Fibroblast of lung (primary cell): ENCODE data around the gene RXRA. TPM values are rescaled to one million over a fixed set of nuclear protein-coding genes. Genes with fewer than 3 reads are reported as not detected.

Experiments used
- DNase-seq, 2 donors: peaks; one replicate each; pipeline versions ENCODE4 v3.0.0 to v3.0.0-alpha.2; 2010; ENCODE audit warnings: low read depth in 2 of 2
- H2AFZ ChIP-seq: 2 replicates; pipeline ENCODE4 v1.5.1; 2012; ENCODE audit warnings: low read length, control low read depth, inconsistent platforms
- H3K27ac ChIP-seq: 2 replicates; pipeline ENCODE4 v1.5.1; 2011; ENCODE audit warnings: low read length, control low read depth; ENCODE audit not compliant: insufficient read depth
- H3K27me3 ChIP-seq: 2 replicates; pipeline ENCODE4 v1.5.1; 2011; ENCODE audit warnings: mild to moderate bottlenecking, low read length; ENCODE audit not compliant: control insufficient read depth, insufficient read depth
- H3K36me3 ChIP-seq: 2 replicates; pipeline ENCODE4 v1.5.1; 2011; ENCODE audit warnings: low read length; ENCODE audit not compliant: control insufficient read depth, insufficient read depth
- H3K4me1 ChIP-seq: 2 replicates; pipeline ENCODE4 v1.5.1; 2011; ENCODE audit warnings: low read length; ENCODE audit not compliant: control insufficient read depth, insufficient read depth; ENCODE audit errors: extremely low read depth
- H3K4me2 ChIP-seq: 2 replicates; pipeline ENCODE4 v1.5.1; 2011; ENCODE audit warnings: low read length, control low read depth; ENCODE audit not compliant: insufficient read depth; ENCODE audit errors: extremely low read depth
- H3K4me3 ChIP-seq, 4 experiments: fragments of 200-600 bp in 1 of 4; sonication (generic) in 1 of 4; replicated peaks in 1 of 4; 2 replicates each; pipeline ENCODE4 v1.5.1; 2011 to 2016; ENCODE audit warnings: low read length in 4 of 4, low read depth in 3 of 4, mild to moderate bottlenecking in 3 of 4, control low read depth in 2 of 4, inconsistent platforms in 1 of 4, mixed read lengths in 1 of 4; ENCODE audit not compliant: insufficient read depth in 1 of 4; ENCODE audit errors: control extremely low read depth in 1 of 4
- H3K79me2 ChIP-seq: 2 replicates; pipeline ENCODE4 v1.5.1; 2012; ENCODE audit warnings: mild to moderate bottlenecking, low read length, inconsistent platforms; ENCODE audit not compliant: control insufficient read depth, insufficient read depth
- H3K9ac ChIP-seq: 2 replicates; pipeline ENCODE4 v1.5.1; 2011; ENCODE audit warnings: mild to moderate bottlenecking, low read length, control low read depth; ENCODE audit not compliant: insufficient read depth
- H3K9me3 ChIP-seq: 2 replicates; pipeline ENCODE4 v1.5.1; 2012; ENCODE audit warnings: low read depth, low read length; ENCODE audit not compliant: control insufficient read depth, insufficient read depth
- H4K20me1 ChIP-seq: 2 replicates; pipeline ENCODE4 v1.5.1; 2011; ENCODE audit warnings: low read length; ENCODE audit not compliant: control insufficient read depth, insufficient read depth; ENCODE audit errors: extremely low read depth
- CTCF ChIP-seq, 2 donors: IDR thresholded peaks in 1 of 2; conservative IDR thresholded peaks in 1 of 2; 1 replicate in 1 of 2; 2 replicates in 1 of 2; pipeline ENCODE4 v1.5.1; 2011 to 2012; ENCODE audit warnings: low read length in 2 of 2, control low read depth in 1 of 2, inconsistent platforms in 1 of 2, low read depth in 1 of 2, mild to moderate bottlenecking in 1 of 2
- EZH2 ChIP-seq: IDR thresholded peaks from 2 replicates; pipeline ENCODE4 v1.5.1; 2012; ENCODE audit warnings: low read length, control low read depth, mild to moderate bottlenecking; ENCODE audit errors: missing control alignments
- polyA plus RNA-seq, 2 donors: library from polyadenylated mRNA; depleted of rRNA in 1 of 2; stranded (reverse) in 1 of 2; unstranded in 1 of 2; fragments of >200 nt; gene quantifications; 2 replicates each; pipeline ENCODE4 v1.2.1, GENCODE V29; 2011 to 2012; ENCODE audit warnings: missing spikeins in 1 of 2
- total RNA-seq: library from RNA; depleted of rRNA; stranded (reverse); fragments of >200 nt; gene quantifications from 2 replicates; pipeline ENCODE4 v1.2.1, GENCODE V29; 2014

RXRA gene
- total and polyA plus RNA-seq, 2 donors (not counting 1 experiment from before 2014, with no cell fraction given) = 13.3 to 14.9 TPM

- DNase-seq = no peak
- Histone ChIP-seq H3K4me2 (no peak overlapping the region), H3K9ac (no peak overlapping the region), H3K27ac (no peak overlapping the region), H3K79me2 (peaks cover 14% of the 10 kb centered on the region), H3K36me3 (no peaks in the 10 kb centered on the region), H4K20me1 (no peaks in the 10 kb centered on the region), H3K4me1 (no peaks in the 10 kb centered on the region), H2AFZ (no peak overlapping the region), H3K27me3 (no peaks in the 10 kb centered on the region), H3K4me3 (no peak overlapping the region), H3K9me3 (no peaks in the 10 kb centered on the region)
- no peak for TF ChIP-seq EZH2
- no peak for TF ChIP-seq CTCF (conservative IDR thresholded peaks at IDR 0.05 in 1 of 2, IDR thresholded peaks at IDR 0.05 in 1 of 2; ENCODE audit: low read depth in 1 of 2, low read length in 2 of 2)
Observed at GRCh38 chr9:134390947-134391318, 64.7 kb downstream of the RXRA start.

- TF ChIP-seq CTCF (conservative IDR thresholded peaks at IDR 0.05 in 1 of 2, IDR thresholded peaks at IDR 0.05 in 1 of 2; ENCODE audit: low read depth in 1 of 2, low read length in 2 of 2) (no peak), EZH2 (no peak)
- H3K79me2 ChIP-seq = peaks cover 14% of the 10 kb centered on the region
Observed at GRCh38 chr9:134391319-134392231, 65.3 kb downstream of the RXRA start.

GRCh38 chr9:134392900-134393299, 66.6 kb downstream of the RXRA start:
- H3K27me3 ChIP-seq = no peaks in the 10 kb centered on the region
- peaks cover 14% of the 10 kb centered on the region for H3K79me2 ChIP-seq
- no peaks in the 10 kb centered on the region for H3K9me3 ChIP-seq
- H2AFZ ChIP-seq = no peak overlapping the region
- H4K20me1 ChIP-seq = no peaks in the 10 kb centered on the region
- TF ChIP-seq EZH2 (no peak), CTCF (conservative IDR thresholded peaks at IDR 0.05 in 1 of 2, IDR thresholded peaks at IDR 0.05 in 1 of 2; ENCODE audit: low read depth in 1 of 2, low read length in 2 of 2) (no peak)
- H3K9ac ChIP-seq = no peak overlapping the region
- no peak overlapping the region for H3K27ac ChIP-seq
- H3K4me3 ChIP-seq = no peak overlapping the region
- H3K4me2 ChIP-seq = no peak overlapping the region
- H3K36me3 ChIP-seq = no peaks in the 10 kb centered on the region
- no peak for DNase-seq
- H3K4me1 ChIP-seq = no peaks in the 10 kb centered on the region

More at GRCh38 chr9:134391319-134392231, 65.3 kb downstream of the RXRA start:
- no peak for DNase-seq
- Histone ChIP-seq H3K4me2 (no peak overlapping the region), H3K27ac (no peak overlapping the region), H4K20me1 (no peaks in the 10 kb centered on the region), H3K9me3 (no peaks in the 10 kb centered on the region), H3K36me3 (no peaks in the 10 kb centered on the region), H3K4me3 (no peak overlapping the region), H3K9ac (no peak overlapping the region), H3K4me1 (no peaks in the 10 kb centered on the region), H3K27me3 (no peaks in the 10 kb centered on the region), H2AFZ (no peak overlapping the region)
